HCT116 (cell line): ENCODE measurements around the gene NFE2L3. TPM values are rescaled to one million over a fixed set of nuclear protein-coding genes. Genes with fewer than 3 reads are reported as not detected.

Experiments
- ATAC-seq: fragments of 200-7000 bp; cut with Tn5 transposase; 2 replicates; pipeline ENCODE4 v1.9.1; 2020; ENCODE audit warnings: mild to moderate bottlenecking, moderate library complexity
- BruUV-seq: library from RNA; stranded (reverse); fragments of 400-500 nt; replicated peaks from 2 replicates; lab custom pipeline; 2021; lab: Mats Ljungman, UMichigan
- CTCF ChIA-PET: fragments of 300-600 bp; sonication (Branson Sonifier 250); formaldehyde crosslinking; loops from one replicate; lab custom pipeline; 2021; ENCODE audit warnings: antibody characterized with exemption; lab: Charles Lee
- POLR2A ChIA-PET: fragments of 300-600, 350-600 bp; sonication (Branson Sonifier 250); formaldehyde crosslinking; loops from one replicate; lab custom pipeline; 2021; ENCODE audit warnings: antibody characterized with exemption; lab: Charles Lee
- RAD21 ChIA-PET, 2 experiments: fragments of 300-600 bp; sonication (Branson Sonifier 250); formaldehyde crosslinking; loops; one replicate each; lab custom pipeline; 2023; ENCODE audit warnings: low total read pairs in 2 of 2; ENCODE audit not compliant: uncharacterized antibody in 2 of 2, unreplicated experiment in 2 of 2, low non-redundant PET in 1 of 2; lab: Charles Lee
- DNase-seq: peaks from one replicate; pipeline ENCODE4 v3.0.0-alpha.2; 2010; ENCODE audit warnings: low read depth, low spot score
- H2AFZ ChIP-seq: fragments of 200-600 bp; shearing (Covaris generic), sonication (generic); 2 replicates; pipeline ENCODE4 v1.6.1; 2017; ENCODE audit warnings: low read depth, mixed run types, mixed read lengths, antibody characterized with exemption, low read length; ENCODE audit not compliant: poor library complexity, severe bottlenecking
- H3K27ac ChIP-seq: 2 replicates; pipeline ENCODE4 v1.5.1; 2012; ENCODE audit warnings: low read depth, low read length
- H3K27me3 ChIP-seq: fragments of 200-600 bp; sonication (generic); 2 replicates; pipeline ENCODE4 v1.6.1; 2016; ENCODE audit warnings: mixed run types, low read length, mixed read lengths; ENCODE audit not compliant: insufficient read depth
- H3K36me3 ChIP-seq, 2 experiments: fragments of 200-500 bp in 1 of 2; fragments of 200-600 bp in 1 of 2; sonication (Bioruptor generic) in 1 of 2; sonication (generic) in 1 of 2; 2 replicates each; pipeline versions ENCODE4 v1.5.1 to v1.6.1; 2014 to 2016; ENCODE audit warnings: low read length in 2 of 2, inconsistent platforms in 1 of 2, mixed read lengths in 1 of 2, mixed run types in 1 of 2; ENCODE audit not compliant: insufficient read depth in 2 of 2, control insufficient read depth in 1 of 2
- H3K4me1 ChIP-seq, 2 experiments: fragments of 200-600 bp in 1 of 2; sonication (generic) in 1 of 2; 2 replicates each; pipeline versions ENCODE4 v1.5.1 to v1.6.1; 2012 to 2017; ENCODE audit warnings: low read length in 2 of 2, inconsistent platforms in 1 of 2, mild to moderate bottlenecking in 1 of 2, mixed read lengths in 1 of 2, mixed run types in 1 of 2, moderate library complexity in 1 of 2; ENCODE audit not compliant: insufficient read depth in 2 of 2, control insufficient read depth in 1 of 2
- H3K4me2 ChIP-seq: fragments of 200-600 bp; sonication (generic); 2 replicates; pipeline ENCODE4 v1.6.1; 2017; ENCODE audit warnings: mixed run types, low read length, mixed read lengths
- H3K4me3 ChIP-seq, 2 experiments: fragments of 200-600 bp in 1 of 2; sonication (generic) in 1 of 2; replicated peaks in 1 of 2; 2 replicates each; pipeline ENCODE4 v1.5.1; 2011 to 2016; ENCODE audit warnings: low read length in 2 of 2, control low read depth in 1 of 2, low read depth in 1 of 2, mild to moderate bottlenecking in 1 of 2, mixed read lengths in 1 of 2, mixed run types in 1 of 2
- H3K79me2 ChIP-seq: fragments of 200-600 bp; sonication (generic); 2 replicates; pipeline ENCODE4 v1.6.1; 2017; ENCODE audit warnings: mild to moderate bottlenecking, mixed run types, low read length, moderate library complexity, mixed read lengths; ENCODE audit not compliant: insufficient read depth
- H3K9ac ChIP-seq: fragments of 200-600 bp; sonication (generic); 2 replicates; pipeline ENCODE4 v1.6.1; 2016; ENCODE audit warnings: low read length, mixed read lengths
- H3K9me2 ChIP-seq: fragments of 200-600 bp; sonication (generic), shearing (Covaris generic); 2 replicates; pipeline ENCODE4 v1.6.1; 2017; ENCODE audit warnings: mixed run types, mild to moderate bottlenecking, moderate library complexity; ENCODE audit not compliant: insufficient read depth
- H3K9me3 ChIP-seq, 2 experiments: fragments of 200-500 bp in 1 of 2; fragments of 200-600 bp in 1 of 2; sonication (Bioruptor generic) in 1 of 2; sonication (generic) in 1 of 2; 2 replicates each; pipeline ENCODE4 v1.6.1; 2014 to 2017; ENCODE audit warnings: low read length in 2 of 2, mixed read lengths in 2 of 2, inconsistent platforms in 1 of 2, low read depth in 1 of 2, mild to moderate bottlenecking in 1 of 2, mixed run types in 1 of 2, moderate library complexity in 1 of 2; ENCODE audit not compliant: control insufficient read depth in 1 of 2, insufficient read depth in 1 of 2
- H4K20me1 ChIP-seq: fragments of 200-600 bp; sonication (generic), shearing (Covaris generic); 2 replicates; pipeline ENCODE4 v1.6.1; 2017; ENCODE audit warnings: mixed run types, mild to moderate bottlenecking, moderate library complexity; ENCODE audit not compliant: insufficient read depth
- CEBPB ChIP-seq: IDR thresholded peaks from 2 replicates; pipeline ENCODE4 v1.6.1; 2012; ENCODE audit warnings: low read depth
- EGR1 ChIP-seq: IDR thresholded peaks from 2 replicates; pipeline ENCODE4 v1.6.1; 2012; ENCODE audit warnings: low read depth
- ELF1 ChIP-seq: IDR thresholded peaks from 2 replicates; pipeline ENCODE4 v1.6.1; 2012; ENCODE audit warnings: low read depth, borderline replicate concordance
- JUND ChIP-seq: IDR thresholded peaks from 2 replicates; pipeline ENCODE4 v1.6.1; 2012
- SP1 ChIP-seq: IDR thresholded peaks from 2 replicates; pipeline ENCODE4 v1.6.1; 2012; ENCODE audit warnings: low read depth
- ZFX ChIP-seq: fragments of 450-650 bp; IDR thresholded peaks from 2 replicates; pipeline ENCODE4 v1.6.1; 2017
- intact Hi-C: fragments of 100-400 bp; cut with micrococcal nuclease; formaldehyde crosslinking; loops from 2 replicates; pipeline ENCODE4 v1.10.0; 2022
- total RNA-seq: library from RNA; stranded (reverse); gene quantifications from one replicate; pipeline ENCODE4 v1.2.1, GENCODE V29; 2021; ENCODE audit not compliant: unreplicated experiment
- TF ChIP-seq, protein P1 (sequence below), 3 experiments: fragments of 200-600 bp in 1 of 3; sonication (generic) in 1 of 3; IDR thresholded peaks in 2 of 3; conservative IDR thresholded peaks in 1 of 3; 2 replicates each; pipeline ENCODE4 v1.5.1; 2012 to 2017; ENCODE audit warnings: low read depth in 2 of 3, low read length in 2 of 3, antibody characterized with exemption in 1 of 3, borderline replicate concordance in 1 of 3, control low read depth in 1 of 3, mild to moderate bottlenecking in 1 of 3, mixed read lengths in 1 of 3, mixed run types in 1 of 3, moderate library complexity in 1 of 3; ENCODE audit not compliant: insufficient read depth in 1 of 3
- TF ChIP-seq, protein P2 (sequence below): IDR thresholded peaks from 2 replicates; pipeline ENCODE4 v1.6.1; 2011; ENCODE audit warnings: mild to moderate bottlenecking, low read length, moderate library complexity; ENCODE audit not compliant: insufficient replicate concordance; ENCODE audit errors: extremely low read depth
- TF ChIP-seq, protein P3 (sequence below): IDR thresholded peaks from 2 replicates; pipeline ENCODE4 v1.6.1; 2012; ENCODE audit warnings: low read depth
- TF ChIP-seq, protein P4 (sequence below): IDR thresholded peaks from 2 replicates; pipeline ENCODE4 v1.6.1; 2012

The NFE2L3 gene
- total RNA-seq, 1 experiment from 2014 or later = 27.0 TPM

DNA sequence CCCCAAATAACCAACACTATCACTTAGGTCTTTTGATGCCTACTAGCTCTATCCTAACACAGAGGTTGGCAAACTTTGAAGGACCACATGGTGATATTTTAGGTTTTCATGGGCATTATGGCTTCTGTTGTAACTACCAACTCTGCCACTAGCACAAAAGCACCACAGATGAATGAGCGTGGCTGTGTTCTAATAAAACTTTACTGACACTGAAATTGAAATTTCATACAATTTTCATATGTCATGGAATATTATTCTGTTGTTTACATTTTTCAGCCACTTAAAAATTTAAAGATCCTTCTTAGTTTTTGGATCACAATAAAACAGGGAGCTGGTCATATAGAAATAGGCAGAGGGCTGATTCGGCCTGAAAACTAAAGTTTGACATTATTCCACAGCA, 76.0 kb downstream of the NFE2L3 start:
- Histone ChIP-seq H3K79me2 (no peaks in the 10 kb centered on the region), H3K27ac (no peak overlapping the region), H3K9ac (no peak overlapping the region), H3K9me3 (no peaks in the 10 kb centered on the region), H4K20me1 (no peaks in the 10 kb centered on the region), H3K27me3 (no peaks in the 10 kb centered on the region), H3K4me2 (no peak overlapping the region), H3K4me3 (no peak overlapping the region), H3K9me2 (no peaks in the 10 kb centered on the region), H2AFZ (no peak overlapping the region), H3K36me3 (no peaks in the 10 kb centered on the region), H3K4me1 (no peaks in the 10 kb centered on the region)
- intact Hi-C loops = no loop called here
- ATAC-seq (no peak), DNase-seq (no peak)
- CTCF ChIA-PET = interaction anchor here (1.5 kb wide), 1 partner anchor 142 kb away, joined by 4 read pairs; no protein-coding TSS in a partner anchor
- POLR2A ChIA-PET = no interaction called here
- RAD21 ChIA-PET = no interaction called here
- TF ChIP-seq ZFX = no peak
- no peak for TF ChIP-seq EGR1
- TF ChIP-seq SP1 = no peak
- TF ChIP-seq, protein P1, sequence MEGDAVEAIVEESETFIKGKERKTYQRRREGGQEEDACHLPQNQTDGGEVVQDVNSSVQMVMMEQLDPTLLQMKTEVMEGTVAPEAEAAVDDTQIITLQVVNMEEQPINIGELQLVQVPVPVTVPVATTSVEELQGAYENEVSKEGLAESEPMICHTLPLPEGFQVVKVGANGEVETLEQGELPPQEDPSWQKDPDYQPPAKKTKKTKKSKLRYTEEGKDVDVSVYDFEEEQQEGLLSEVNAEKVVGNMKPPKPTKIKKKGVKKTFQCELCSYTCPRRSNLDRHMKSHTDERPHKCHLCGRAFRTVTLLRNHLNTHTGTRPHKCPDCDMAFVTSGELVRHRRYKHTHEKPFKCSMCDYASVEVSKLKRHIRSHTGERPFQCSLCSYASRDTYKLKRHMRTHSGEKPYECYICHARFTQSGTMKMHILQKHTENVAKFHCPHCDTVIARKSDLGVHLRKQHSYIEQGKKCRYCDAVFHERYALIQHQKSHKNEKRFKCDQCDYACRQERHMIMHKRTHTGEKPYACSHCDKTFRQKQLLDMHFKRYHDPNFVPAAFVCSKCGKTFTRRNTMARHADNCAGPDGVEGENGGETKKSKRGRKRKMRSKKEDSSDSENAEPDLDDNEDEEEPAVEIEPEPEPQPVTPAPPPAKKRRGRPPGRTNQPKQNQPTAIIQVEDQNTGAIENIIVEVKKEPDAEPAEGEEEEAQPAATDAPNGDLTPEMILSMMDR (IDR thresholded peaks at IDR 0.05 in 2 of 3, conservative IDR thresholded peaks at IDR 0.05 in 1 of 3; ENCODE audit: borderline replicate concordance in 1 of 3, insufficient read depth in 1 of 3, low read depth in 2 of 3, low read length in 2 of 3) = no peak
- TF ChIP-seq ELF1 = no peak
- no peak for TF ChIP-seq JUND
- TF ChIP-seq, protein P2, sequence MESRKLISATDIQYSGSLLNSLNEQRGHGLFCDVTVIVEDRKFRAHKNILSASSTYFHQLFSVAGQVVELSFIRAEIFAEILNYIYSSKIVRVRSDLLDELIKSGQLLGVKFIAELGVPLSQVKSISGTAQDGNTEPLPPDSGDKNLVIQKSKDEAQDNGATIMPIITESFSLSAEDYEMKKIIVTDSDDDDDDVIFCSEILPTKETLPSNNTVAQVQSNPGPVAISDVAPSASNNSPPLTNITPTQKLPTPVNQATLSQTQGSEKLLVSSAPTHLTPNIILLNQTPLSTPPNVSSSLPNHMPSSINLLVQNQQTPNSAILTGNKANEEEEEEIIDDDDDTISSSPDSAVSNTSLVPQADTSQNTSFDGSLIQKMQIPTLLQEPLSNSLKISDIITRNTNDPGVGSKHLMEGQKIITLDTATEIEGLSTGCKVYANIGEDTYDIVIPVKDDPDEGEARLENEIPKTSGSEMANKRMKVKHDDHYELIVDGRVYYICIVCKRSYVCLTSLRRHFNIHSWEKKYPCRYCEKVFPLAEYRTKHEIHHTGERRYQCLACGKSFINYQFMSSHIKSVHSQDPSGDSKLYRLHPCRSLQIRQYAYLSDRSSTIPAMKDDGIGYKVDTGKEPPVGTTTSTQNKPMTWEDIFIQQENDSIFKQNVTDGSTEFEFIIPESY = no peak
- TF ChIP-seq, protein P3, sequence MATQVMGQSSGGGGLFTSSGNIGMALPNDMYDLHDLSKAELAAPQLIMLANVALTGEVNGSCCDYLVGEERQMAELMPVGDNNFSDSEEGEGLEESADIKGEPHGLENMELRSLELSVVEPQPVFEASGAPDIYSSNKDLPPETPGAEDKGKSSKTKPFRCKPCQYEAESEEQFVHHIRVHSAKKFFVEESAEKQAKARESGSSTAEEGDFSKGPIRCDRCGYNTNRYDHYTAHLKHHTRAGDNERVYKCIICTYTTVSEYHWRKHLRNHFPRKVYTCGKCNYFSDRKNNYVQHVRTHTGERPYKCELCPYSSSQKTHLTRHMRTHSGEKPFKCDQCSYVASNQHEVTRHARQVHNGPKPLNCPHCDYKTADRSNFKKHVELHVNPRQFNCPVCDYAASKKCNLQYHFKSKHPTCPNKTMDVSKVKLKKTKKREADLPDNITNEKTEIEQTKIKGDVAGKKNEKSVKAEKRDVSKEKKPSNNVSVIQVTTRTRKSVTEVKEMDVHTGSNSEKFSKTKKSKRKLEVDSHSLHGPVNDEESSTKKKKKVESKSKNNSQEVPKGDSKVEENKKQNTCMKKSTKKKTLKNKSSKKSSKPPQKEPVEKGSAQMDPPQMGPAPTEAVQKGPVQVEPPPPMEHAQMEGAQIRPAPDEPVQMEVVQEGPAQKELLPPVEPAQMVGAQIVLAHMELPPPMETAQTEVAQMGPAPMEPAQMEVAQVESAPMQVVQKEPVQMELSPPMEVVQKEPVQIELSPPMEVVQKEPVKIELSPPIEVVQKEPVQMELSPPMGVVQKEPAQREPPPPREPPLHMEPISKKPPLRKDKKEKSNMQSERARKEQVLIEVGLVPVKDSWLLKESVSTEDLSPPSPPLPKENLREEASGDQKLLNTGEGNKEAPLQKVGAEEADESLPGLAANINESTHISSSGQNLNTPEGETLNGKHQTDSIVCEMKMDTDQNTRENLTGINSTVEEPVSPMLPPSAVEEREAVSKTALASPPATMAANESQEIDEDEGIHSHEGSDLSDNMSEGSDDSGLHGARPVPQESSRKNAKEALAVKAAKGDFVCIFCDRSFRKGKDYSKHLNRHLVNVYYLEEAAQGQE = no peak
- TF ChIP-seq, protein P4, sequence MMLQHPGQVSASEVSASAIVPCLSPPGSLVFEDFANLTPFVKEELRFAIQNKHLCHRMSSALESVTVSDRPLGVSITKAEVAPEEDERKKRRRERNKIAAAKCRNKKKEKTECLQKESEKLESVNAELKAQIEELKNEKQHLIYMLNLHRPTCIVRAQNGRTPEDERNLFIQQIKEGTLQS = no peak
- TF ChIP-seq CEBPB = no peak
- no TSS peak for BruUV-seq
